ENCODE results near the gene TMEM120B. TPM values are rescaled to one million over a fixed set of nuclear protein-coding genes. Genes with fewer than 3 reads are reported as not detected.
"Not testable (repeated sequence)": the region's sequence is repeated elsewhere in the genome, so short reads cannot be mapped to it uniquely, and the experiment has no call there.

TMEM120B gene
- polyA plus RNA-seq, 1 donor from 2014 or later, result 2.7 TPM

DNA sequence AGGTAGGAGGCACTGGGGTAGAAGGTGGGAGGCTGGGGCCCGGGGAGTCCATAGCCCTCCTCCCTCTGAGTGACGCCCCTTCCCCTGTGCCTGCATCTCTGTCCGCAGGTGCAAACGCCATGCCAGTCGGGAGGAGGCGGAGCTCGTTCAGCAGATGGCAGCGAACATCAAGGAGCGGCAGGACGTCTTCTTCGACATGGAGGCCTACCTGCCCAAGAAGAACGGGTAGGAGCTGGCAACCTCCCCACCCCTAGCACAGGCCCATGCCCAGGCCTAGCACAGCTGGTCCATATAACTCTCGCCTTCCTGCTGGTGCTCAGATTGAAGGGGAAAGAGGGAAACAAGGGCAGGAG lies 35.6 kb downstream of the TMEM120B start:
- peaks cover 0 to 2% (median 0%) of the 10 kb centered on the region in 3 donors for H3K4me1 Mint-ChIP-seq
- no peaks in the 10 kb centered on the region for H3K27me3 Mint-ChIP-seq
- H3K4me3 Mint-ChIP-seq, result no peak overlapping the region
- H3K36me3 Mint-ChIP-seq, result no peaks in the 10 kb centered on the region
- H3K27ac Mint-ChIP-seq, result no peak overlapping the region
- no peaks in the 10 kb centered on the region for H3K9me3 Mint-ChIP-seq

DNA sequence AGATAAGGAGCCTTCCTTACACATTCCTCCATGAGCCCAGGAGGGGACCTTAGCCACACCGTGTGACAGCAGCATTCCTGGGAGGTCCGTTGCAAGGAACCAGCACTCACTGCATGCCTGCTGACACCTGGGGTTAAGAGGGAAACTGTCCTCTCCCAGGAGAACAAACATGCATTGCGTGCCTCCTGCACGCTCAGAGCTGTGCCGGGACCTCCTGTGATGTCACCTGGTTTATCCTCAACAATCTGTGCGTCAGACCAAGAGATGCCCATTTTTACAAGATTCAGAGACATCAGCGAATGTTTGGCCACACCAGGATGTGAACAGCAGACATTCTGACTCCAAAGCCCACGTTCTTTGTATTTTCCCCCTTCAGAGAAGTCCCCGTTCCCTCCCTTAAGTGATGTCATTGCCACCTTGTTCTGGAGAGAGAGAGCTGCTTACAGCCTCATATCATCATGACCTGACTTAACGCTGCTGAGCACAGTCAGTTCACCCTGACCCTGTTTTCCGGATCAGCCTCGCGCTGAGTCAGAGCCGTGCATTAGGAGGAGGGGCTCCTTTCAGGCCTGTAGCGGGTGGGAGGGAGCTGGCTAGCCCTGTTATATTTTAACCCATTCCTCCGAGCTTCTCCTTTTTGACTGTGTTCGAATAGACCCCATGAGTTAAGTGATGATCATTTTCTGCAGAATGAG lies 36.2 kb downstream of the TMEM120B start:
- H3K36me3 Mint-ChIP-seq, result no peaks in the 10 kb centered on the region
- H3K4me3 Mint-ChIP-seq, result no peak overlapping the region
- no peaks in the 10 kb centered on the region for H3K27me3 Mint-ChIP-seq
- H3K27ac Mint-ChIP-seq, result peak overlapping the region in 1 of 3 donors; percentile 63
- no peaks in the 10 kb centered on the region for H3K9me3 Mint-ChIP-seq
- peaks cover 0 to 2% (median 0%) of the 10 kb centered on the region in 3 donors for H3K4me1 Mint-ChIP-seq

- Mint-ChIP-seq H3K27ac (peak overlapping the region in 1 of 3 donors; percentile 63), H3K27me3 (no peaks in the 10 kb centered on the region), H3K36me3 (peaks cover 2% of the 10 kb centered on the region), H3K4me3 (no peak overlapping the region), H3K4me1 (peaks cover 0 to 2% (median 0%) of the 10 kb centered on the region in 3 donors), H3K9me3 (no peaks in the 10 kb centered on the region)
Observed at GRCh38 chr12:121749267-121749666, 36.7 kb downstream of the TMEM120B start.

DNA sequence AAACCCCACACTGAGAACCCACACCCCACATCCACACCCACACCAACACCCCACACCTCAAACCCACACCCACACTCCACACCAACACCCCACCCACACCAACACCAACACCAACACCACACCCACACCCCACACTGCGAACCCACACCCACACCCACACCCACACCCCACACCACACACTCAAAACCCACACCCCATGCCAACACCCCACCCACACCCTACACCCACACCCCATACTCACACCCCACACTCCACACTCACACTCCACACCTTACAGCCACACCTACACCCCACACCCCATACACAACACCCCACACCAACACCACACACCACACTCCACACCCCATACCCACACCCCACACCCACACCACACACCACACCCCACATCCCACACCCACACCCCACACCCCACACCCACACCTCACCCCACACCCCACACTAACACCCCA lies 38.0 kb downstream of the TMEM120B start:
- H3K27me3 Mint-ChIP-seq, result no peaks in the 10 kb centered on the region
- peaks cover 0 to 2% (median 0%) of the 10 kb centered on the region in 3 donors for H3K4me1 Mint-ChIP-seq
- H3K4me3 Mint-ChIP-seq, result no peak overlapping the region
- no peaks in the 10 kb centered on the region for H3K9me3 Mint-ChIP-seq
- peaks cover 2% of the 10 kb centered on the region for H3K36me3 Mint-ChIP-seq
- peak overlapping the region in 1 of 3 donors; percentile 43 for H3K27ac Mint-ChIP-seq

DNA sequence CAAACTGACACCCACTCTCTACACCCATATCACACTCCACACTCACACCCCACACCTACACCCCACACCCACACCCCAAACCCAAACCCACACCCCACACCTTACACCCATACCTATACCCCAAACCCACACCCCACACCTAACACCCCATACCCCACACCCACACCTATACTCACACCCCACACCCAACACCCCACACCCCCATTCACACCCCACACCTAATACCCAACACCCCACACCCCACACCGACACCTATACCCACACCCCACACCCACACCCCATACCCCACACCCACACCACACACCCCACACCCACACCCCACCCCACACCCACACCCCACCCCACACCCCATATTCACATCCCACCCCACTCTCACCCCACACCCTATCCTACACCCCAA lies 38.5 kb downstream of the TMEM120B start:
- Mint-ChIP-seq H3K27me3 (no peaks in the 10 kb centered on the region), H3K4me1 (peaks cover 0 to 2% (median 0%) of the 10 kb centered on the region in 3 donors), H3K4me3 (no peak overlapping the region), H3K36me3 (peaks cover 2% of the 10 kb centered on the region), H3K27ac (no peak overlapping the region), H3K9me3 (no peaks in the 10 kb centered on the region)

DNA sequence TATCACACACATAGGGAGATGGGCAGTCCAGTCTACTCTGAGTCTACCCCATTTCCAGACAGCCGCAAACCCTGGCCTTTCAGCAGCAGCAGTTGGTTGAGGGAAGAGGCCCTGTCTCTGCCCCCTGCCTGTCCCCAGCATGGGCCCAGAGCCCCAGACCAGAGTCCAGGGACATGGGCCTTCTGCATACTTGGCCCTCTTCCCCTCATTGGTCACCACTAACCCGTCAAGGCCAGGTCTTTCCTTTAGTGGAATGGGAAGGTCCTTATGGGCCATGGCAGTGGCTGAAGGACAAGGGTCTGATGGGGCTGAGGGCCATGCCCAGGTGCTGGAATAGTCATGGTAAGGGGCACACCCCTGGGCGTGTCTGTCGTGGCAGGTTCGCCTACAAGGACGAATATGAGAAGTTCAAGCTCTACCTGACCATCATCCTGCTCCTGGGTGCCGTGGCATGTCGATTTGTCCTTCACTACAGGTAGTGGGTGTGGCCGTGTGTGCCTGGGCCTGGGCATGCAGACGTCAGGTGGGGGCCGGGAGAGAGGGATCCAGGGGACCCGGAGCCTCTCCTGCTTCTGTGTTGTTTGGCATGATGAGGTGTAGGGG lies 39.3 kb downstream of the TMEM120B start:
- Mint-ChIP-seq H3K9me3 (no peaks in the 10 kb centered on the region), H3K36me3 (peaks cover 2% of the 10 kb centered on the region), H3K27me3 (no peaks in the 10 kb centered on the region), H3K27ac (peak overlapping the region in 1 of 3 donors; percentile 31), H3K4me3 (no peak overlapping the region), H3K4me1 (peaks cover 0 to 2% (median 0%) of the 10 kb centered on the region in 3 donors)

DNA sequence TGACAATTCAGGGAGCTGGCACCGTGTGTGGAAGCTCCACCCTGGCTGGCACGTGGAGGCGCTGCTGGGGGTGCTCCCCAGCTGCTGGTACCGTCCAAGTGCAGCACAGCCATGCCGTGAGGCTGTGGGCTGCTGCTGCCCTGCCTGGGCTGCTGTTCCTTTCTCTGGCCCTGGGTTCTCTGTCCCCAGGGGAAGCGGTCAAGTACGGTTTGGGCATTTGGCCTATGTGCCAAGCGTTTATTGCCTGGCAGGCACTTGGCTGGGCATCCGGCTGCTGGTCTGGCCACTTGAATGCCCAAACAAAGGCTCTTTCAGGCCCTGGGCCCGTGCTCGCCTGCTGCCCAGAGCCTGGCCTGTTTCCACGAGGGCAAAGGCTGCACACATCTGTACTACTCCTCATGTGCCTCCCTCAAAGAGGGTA lies 41.3 kb downstream of the TMEM120B start:
- Mint-ChIP-seq H3K9me3 (no peaks in the 10 kb centered on the region), H3K27me3 (no peaks in the 10 kb centered on the region), H3K36me3 (peaks cover 2% of the 10 kb centered on the region), H3K4me1 (peaks cover 0 to 2% (median 0%) of the 10 kb centered on the region in 3 donors), H3K4me3 (no peak overlapping the region), H3K27ac (no peak overlapping the region)

GRCh38 chr12:121754836-121755235 lies 42.3 kb downstream of the TMEM120B start:
- no peaks in the 10 kb centered on the region for H3K9me3 Mint-ChIP-seq
- no peak overlapping the region for H3K27ac Mint-ChIP-seq
- H3K27me3 Mint-ChIP-seq, result no peaks in the 10 kb centered on the region
- no peak overlapping the region for H3K4me3 Mint-ChIP-seq
- peaks cover 0 to 2% (median 0%) of the 10 kb centered on the region in 3 donors for H3K4me1 Mint-ChIP-seq
- H3K36me3 Mint-ChIP-seq, result peaks cover 2% of the 10 kb centered on the region

- Mint-ChIP-seq H3K4me1 (peaks cover 0 to 2% (median 0%) of the 10 kb centered on the region in 3 donors), H3K9me3 (no peaks in the 10 kb centered on the region), H3K4me3 (no peak overlapping the region), H3K36me3 (peaks cover 2% of the 10 kb centered on the region), H3K27me3 (no peaks in the 10 kb centered on the region), H3K27ac (no peak overlapping the region)
Observed at GRCh38 chr12:121755591-121755990, 43.0 kb downstream of the TMEM120B start.

GRCh38 chr12:121758536-121758935 lies 46.0 kb downstream of the TMEM120B start:
- H3K4me3 Mint-ChIP-seq, H3K36me3 Mint-ChIP-seq, H3K27me3 Mint-ChIP-seq, H3K9me3 Mint-ChIP-seq, H3K27ac Mint-ChIP-seq, H3K4me1 Mint-ChIP-seq: not testable (repeated sequence)

DNA sequence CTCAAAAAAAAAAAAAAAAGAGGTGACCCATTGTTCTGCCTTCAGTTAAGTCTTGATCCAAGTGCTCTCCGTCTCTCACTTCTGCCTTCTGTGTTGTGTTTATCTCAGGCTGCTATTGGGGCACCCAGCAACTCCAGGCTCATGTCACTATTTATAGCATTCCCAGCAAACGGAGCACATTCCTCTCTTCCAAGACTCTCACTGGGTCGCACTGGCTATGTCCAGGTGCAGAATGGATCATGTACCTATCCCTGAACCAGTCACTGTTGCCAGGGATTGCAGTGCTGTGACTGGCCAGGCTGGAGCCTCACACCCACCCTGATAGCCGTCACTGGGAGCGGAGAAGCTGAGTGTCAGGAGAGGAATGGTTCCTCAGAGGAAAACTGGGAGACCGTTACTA lies 49.7 kb downstream of the TMEM120B start:
- Mint-ChIP-seq H3K4me3 (no peak overlapping the region), H3K27ac (no peak overlapping the region), H3K4me1 (no peaks in the 10 kb centered on the region), H3K27me3 (no peaks in the 10 kb centered on the region), H3K36me3 (no peaks in the 10 kb centered on the region), H3K9me3 (no peaks in the 10 kb centered on the region)

- H3K9me3 Mint-ChIP-seq, result no peaks in the 10 kb centered on the region
- no peaks in the 10 kb centered on the region for H3K27me3 Mint-ChIP-seq
- no peak overlapping the region for H3K4me3 Mint-ChIP-seq
- no peak overlapping the region for H3K27ac Mint-ChIP-seq
- H3K36me3 Mint-ChIP-seq, result no peaks in the 10 kb centered on the region
- no peaks in the 10 kb centered on the region for H3K4me1 Mint-ChIP-seq
Observed at GRCh38 chr12:121764808-121765207, 52.3 kb downstream of the TMEM120B start.

GRCh38 chr12:121765573-121765972 lies 53.0 kb downstream of the TMEM120B start:
- H3K27ac Mint-ChIP-seq, result no peak overlapping the region
- no peaks in the 10 kb centered on the region for H3K27me3 Mint-ChIP-seq
- H3K9me3 Mint-ChIP-seq, result no peaks in the 10 kb centered on the region
- no peak overlapping the region for H3K4me3 Mint-ChIP-seq
- H3K36me3 Mint-ChIP-seq, result no peaks in the 10 kb centered on the region
- H3K4me1 Mint-ChIP-seq, result no peaks in the 10 kb centered on the region

DNA sequence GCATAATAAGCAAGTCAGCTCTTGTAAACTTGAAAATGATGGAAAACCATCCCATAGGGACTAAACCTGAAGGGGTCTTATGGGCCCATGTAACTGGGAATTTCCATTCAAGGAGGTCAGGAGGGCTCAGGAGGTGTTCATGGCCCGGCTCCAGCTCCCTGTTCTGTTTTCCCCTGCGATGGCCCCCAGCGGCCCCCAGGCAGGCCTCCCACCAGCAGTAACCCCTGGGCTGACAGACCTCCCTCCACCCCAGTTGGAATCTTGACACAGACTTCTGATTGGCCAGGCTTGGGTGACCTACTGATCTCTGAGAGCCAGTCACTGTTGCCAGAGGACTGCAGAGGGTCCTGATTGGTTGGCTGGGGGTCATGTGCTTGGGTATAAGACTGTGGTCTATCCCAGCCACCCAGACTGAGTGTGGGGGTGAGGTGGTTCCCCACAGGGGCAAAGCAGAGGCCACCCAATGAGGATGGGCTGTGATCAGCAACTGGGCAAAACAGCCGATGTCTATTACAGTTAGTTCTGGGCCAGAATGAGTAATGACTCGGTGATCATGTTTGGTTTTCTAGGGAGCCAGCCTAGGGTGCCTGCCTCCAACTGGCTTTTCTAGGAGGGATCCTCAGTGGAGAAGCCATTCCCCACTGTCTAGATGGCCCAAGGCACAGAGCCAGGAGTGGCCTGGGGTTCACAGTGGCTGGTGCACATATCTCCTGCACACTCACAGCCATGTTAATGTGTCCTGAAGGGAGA lies 53.9 kb downstream of the TMEM120B start:
- no peaks in the 10 kb centered on the region for H3K9me3 Mint-ChIP-seq
- no peaks in the 10 kb centered on the region for H3K36me3 Mint-ChIP-seq
- no peak overlapping the region for H3K27ac Mint-ChIP-seq
- no peaks in the 10 kb centered on the region for H3K4me1 Mint-ChIP-seq
- no peak overlapping the region for H3K4me3 Mint-ChIP-seq
- H3K27me3 Mint-ChIP-seq, result no peaks in the 10 kb centered on the region

DNA sequence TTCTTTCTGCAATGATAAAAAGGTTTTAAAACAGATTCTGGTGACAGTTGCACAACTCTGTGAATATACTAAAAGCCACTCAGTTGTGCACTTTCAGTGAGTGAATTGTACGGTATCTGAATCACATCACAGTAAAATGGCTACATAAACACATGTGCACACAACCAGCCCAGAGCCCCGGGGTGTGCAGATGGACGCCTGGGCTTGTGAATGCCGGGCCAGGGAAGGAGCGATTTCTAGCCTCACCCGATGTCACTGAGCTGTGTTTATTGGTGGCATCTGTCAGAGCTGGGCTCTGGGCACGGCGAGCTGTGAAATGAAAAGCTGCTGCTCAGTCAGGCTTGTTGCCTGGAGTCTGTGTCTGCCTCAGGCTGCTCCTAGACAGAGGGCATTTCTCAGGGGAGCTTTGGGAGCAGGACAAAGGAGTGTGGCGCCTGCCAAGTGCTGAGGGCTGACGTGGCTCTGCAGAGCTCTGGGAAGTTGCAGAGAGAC lies 55.0 kb downstream of the TMEM120B start:
- Mint-ChIP-seq H3K9me3 (no peaks in the 10 kb centered on the region), H3K4me1 (no peaks in the 10 kb centered on the region), H3K27me3 (no peaks in the 10 kb centered on the region), H3K27ac (peak overlapping the region in 1 of 3 donors; percentile 12), H3K4me3 (no peak overlapping the region), H3K36me3 (no peaks in the 10 kb centered on the region)
